ENCODE measurements around the gene QSOX1.
"Not testable (repeated sequence)": the region's sequence is repeated elsewhere in the genome, so short reads cannot be mapped to it uniquely, and the experiment has no call there.

Gene QSOX1

DNA sequence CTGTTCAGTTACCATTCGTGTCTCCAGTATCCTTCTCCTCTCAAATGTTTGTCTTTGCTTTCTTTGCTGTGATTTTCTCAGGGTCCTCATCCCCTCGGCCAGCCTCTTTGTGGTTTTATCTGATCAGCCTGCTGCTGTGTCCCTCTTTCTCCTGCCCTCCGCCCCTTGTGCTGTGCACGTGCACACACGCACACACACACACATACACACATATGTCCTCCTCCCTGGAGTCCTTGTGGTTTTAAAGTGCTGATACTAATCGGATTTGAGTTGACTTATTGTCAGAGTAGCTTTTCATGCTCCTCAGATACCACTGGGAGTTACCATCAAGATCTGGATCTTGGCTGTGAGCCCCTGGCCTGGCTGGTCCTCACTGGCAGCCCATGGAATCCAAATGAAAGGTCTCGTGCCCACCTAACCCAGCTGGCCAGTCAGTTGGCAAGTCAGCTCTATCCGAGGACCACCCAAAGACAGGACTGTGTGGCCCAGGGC lies 34.1 kb downstream of the QSOX1 start:
- DNase-seq (ENCODE audit: low spot score), result no peak

DNA sequence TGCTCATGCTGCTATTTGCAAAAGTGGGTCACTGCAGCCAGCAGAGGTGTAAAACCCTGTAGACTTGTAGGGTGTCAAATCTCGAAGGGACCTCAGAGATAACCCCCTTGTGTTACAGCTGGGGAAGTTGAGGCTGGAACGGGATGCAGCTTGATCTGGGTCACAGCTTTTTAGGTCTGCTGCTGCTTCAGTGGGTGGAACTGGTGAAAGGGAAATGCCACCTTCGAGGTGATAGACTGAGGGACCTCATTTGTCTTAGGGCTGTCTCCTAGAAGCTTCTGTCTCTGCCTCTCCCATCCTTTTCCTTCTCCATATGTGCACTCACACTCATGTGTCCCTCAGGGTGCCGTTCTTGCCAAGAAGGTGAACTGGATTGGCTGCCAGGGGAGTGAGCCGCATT lies 35.4 kb downstream of the QSOX1 start:
- no peak for DNase-seq (ENCODE audit: low spot score)

DNA sequence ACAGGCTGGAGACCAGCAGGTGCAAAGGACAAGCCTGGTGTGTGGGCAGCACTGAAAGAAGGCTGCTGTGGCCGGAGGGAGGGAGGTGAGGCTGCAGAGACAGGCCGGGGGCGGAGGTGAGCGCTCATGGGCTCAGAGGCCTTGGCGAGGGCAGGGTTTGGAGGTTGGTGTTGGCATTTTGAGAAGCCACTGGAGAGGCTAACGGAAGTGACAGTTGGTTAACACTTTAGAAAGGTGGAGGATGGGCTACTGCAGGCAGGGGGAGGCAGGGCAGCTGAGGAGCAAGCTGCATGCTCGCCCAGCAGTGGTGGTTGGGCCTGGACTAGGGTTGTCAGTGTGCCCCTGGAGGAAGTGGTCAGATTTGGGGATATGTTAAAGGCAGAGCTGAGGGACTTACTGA lies 37.5 kb downstream of the QSOX1 start:
- DNase-seq (ENCODE audit: low spot score), result no peak

DNA sequence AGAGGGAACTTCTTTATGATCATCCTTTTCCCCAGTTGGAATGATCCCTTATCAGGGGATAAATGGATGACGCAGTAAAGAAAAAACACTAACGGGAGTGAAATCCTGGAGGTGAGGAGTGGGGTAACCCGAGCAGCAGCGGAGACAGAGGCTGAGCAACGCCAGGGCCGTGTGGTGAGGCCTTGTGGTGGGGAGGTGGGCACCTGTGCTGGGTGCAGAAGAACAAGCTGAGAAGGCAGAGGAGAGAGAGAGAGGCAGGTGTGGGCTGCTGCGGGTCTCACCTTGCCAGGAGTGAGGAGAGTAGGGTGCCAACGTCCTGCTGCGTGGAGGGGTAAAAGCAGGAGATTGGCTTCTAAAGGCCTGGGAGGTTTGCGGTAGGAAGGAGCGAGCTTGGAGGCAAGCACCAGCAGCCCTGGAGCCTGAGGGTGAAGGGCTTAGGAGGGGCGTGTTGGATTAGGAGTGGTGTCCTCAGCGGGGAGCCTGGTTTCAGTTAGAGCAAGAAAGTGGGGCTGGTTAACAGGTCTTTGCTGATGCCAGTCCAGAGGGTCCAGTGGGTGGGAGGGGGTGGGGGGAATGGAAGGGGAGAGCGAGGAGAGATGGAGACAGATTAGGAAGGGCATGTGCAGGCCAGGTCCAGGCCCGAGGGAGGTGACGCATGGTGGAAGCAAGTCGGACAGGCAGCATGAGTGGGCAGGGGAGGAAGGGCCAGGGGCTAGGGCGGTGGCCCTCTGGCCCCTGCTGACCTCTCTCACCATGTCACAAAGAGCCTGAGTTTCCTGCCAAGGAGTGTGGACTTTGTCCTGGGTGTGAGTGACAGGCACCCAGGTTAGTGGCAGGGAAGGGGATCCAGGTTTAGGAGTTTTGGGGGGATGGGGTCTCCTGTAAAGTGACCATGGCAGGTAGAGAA lies 38.7 kb downstream of the QSOX1 start:
- DNase-seq (ENCODE audit: low spot score), result no peak

DNA sequence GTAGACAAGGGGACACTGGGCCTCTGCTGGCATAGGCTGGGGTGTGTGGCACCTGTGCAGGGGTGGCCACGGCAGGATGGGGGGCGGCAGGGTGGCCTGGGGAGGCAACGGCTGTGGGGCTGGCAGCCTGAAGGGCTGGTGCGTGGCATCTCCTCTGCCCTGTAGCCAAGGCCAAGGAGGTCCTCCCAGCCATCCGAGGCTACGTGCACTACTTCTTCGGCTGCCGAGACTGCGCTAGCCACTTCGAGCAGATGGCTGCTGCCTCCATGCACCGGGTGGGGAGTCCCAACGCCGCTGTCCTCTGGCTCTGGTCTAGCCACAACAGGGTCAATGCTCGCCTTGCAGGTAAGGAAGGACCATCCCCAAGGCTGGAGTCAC lies 39.4 kb downstream of the QSOX1 start:
- DNase-seq (ENCODE audit: low spot score), result no peak

DNA sequence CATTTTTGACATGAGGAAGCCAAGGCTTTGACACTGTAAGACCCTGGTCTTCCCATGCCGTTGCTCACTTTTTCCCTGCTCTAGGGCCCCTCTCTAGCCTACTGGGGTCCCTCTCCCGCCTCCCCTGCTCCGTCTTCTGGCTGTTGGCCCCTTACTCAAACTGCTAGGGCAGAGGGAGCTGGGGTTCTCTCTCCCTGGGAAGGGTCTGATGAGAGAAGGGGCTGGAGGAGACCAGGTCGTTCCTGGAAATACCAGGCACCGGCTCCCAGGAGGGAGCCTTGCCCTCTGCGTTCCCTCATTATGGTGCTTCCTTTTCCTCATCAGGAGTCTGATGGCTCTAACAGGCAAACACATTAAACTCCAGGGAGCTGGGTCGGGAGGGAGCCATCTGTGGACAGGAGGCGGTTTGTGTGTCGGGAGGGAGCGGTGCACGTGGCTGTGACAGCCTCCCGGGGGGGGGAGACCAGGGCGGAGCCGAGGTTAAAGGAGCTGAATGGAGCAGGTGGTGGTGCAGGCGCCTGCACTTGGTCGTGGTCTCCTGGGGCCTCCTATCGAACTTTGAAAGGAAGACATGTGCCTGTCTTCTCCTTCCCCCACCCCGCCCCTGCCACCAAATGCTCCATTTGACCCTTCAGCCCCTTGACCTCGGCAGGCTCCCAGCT lies 40.0 kb downstream of the QSOX1 start:
- no peak for DNase-seq (ENCODE audit: low spot score)

DNA sequence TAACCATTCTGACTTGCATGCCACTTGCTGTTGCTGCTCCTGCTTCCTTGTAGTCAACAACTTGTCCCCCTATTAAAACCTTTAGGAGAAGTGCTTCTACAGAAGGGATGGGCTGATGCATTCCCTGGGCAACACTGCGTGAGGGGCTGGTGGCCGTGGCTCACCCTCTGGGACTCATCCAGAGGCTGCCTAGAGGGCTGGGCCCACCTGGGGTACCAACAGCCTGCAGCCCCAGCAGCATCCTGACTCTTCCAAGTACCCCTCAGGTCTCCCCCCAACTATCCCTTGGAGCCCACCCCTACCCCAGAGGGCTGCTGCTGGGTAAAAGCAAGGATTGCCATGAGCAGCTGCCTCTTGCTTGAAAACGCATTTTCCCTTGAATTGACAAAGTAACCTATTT lies 40.7 kb downstream of the QSOX1 start:
- DNase-seq (ENCODE audit: low spot score), result no peak

DNA sequence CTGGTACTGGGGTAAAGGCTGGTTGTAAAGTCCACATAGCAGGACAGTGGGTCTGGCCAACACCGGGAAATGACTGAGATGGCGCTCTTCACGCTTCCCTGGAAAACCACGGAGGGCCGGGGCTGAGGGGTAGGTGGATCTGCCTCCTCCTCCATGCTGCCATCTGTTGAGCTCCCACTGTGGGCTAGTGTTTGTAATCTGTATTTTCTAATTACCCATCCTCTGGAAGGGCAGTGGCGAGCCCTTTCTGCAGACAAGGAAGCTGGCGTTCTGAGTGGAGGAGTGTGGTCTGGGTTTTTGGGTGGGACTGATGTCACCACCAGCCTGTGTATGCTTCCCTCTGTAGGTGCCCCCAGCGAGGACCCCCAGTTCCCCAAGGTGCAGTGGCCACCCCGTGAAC lies 41.2 kb downstream of the QSOX1 start:
- no peak for DNase-seq (ENCODE audit: low spot score)

DNA sequence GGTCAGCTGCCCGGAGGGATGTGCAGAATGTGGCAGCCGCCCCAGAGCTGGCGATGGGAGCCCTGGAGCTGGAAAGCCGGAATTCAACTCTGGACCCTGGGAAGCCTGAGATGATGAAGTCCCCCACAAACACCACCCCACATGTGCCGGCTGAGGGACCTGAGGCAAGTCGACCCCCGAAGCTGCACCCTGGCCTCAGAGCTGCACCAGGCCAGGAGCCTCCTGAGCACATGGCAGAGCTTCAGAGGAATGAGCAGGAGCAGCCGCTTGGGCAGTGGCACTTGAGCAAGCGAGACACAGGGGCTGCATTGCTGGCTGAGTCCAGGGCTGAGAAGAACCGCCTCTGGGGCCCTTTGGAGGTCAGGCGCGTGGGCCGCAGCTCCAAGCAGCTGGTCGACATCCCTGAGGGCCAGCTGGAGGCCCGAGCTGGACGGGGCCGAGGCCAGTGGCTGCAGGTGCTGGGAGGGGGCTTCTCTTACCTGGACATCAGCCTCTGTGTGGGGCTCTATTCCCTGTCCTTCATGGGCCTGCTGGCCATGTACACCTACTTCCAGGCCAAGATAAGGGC lies 41.9 kb downstream of the QSOX1 start:
- DNase-seq (ENCODE audit: low spot score), result no peak

DNA sequence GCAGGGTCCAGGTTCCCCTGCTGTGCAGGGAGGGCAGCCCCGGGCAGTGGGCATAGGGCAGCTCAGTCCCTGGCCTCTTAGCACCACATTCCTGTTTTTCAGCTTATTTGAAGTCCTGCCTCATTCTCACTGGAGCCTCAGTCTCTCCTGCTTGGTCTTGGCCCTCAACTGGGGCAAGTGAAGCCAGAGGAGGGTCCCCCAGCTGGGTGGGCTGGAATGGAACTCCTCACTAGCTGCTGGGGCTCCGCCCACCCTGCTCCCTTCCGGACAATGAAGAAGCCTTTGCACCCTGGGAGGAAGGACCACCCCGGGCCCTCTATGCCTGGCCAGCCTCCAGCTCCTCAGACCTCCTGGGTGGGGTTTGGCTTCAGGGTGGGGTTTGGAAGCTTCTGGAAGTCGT lies 42.6 kb downstream of the QSOX1 start:
- no peak for DNase-seq (ENCODE audit: low spot score)

DNA sequence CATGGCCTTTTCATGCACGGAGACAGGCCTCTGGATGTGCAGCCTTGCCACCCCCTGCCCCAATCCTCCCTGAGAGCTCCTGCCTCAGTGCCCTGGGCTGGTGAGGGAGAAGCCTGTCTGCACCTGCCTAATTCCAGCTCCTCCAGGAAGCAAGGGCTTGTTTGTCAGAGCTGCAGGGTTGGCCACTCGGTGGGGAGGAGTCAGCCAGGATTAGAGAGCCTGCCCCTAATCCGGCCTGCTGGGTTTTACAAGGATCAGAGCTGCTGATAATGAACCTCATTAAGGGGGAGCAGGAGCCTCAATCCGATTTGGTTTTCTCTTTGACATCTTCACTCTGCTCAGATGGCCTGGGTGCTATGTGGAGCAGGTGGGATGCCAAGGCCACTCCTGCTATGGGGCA lies 43.5 kb downstream of the QSOX1 start:
- no peak for DNase-seq (ENCODE audit: low spot score)

DNA sequence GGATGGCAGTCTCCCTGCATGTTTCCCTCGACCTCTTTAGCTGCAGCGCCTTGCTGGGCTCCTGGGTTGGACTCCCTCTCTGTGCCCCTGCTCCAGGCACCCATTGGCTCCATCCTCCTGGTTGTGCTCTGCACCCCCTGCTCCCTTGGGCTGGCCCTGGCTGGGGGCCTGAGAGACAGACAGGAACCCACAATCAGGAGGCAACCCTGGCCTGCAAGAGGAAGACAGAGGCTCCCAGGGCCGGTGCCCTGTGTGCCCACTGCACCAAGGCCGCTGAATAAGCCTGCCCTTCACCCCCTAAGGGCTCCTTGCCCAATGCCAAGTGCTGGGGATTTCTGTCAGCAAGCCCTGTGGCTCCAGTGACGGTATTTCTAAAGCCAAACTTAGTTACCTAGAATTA lies 43.9 kb downstream of the QSOX1 start:
- DNase-seq (ENCODE audit: low spot score), result no peak

DNA sequence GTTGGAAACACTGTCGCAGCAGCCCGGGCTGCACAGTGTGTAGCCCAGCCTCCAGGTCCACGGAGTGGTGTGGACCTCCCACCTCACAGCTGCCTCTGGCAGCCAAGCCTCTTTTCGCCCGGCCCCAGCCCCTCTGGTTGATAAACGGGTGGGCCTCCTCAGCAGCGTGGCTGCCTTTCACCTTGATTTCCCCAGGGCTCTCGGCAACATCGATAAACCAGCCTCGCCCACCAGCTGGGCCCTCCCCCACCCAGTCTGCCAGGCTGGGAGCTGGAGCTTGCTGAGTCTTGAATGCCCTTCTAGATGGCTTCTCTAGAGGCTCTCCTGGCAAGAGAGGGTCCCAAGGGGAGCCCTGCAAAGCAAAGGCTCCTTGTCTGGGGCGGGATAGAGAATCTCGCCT lies 44.3 kb downstream of the QSOX1 start:
- DNase-seq (ENCODE audit: low spot score), result no peak

DNA sequence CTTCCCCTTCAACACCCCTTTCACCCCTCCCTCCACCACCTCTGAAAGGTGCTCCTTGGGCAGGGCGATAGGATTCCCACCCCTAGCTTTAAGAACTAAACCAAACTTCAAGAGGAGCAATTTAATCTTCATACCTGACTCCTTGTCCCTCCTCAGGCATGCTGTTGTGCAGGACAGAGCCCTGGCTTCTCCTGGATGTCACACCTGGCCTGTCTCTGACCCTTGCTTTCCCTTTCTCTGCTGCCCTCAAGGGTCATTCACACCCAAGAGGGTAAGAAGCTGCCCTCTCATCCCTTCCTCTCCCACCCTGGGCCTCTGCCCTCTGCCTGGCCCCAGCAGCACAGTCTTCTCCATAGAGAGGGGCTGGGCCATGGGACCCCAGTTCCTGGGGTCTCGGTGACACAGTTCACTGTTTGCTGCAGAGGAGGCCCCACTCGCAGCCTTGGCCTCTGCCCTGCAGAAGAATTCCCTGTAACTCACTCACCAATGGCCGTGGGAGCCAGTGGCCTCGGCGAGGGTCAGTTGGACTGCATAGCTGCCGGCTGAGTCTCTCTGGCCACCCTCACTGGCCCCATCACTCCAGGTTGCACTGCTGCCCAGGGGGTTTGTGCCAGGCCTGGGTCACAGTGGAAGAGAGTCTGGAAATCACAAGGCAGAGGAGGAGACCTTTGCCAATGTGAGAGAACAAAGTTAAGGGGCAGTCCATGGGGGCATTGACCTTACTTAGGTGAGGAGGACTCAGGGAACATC lies 47.0 kb downstream of the QSOX1 start:
- no peak for DNase-seq (ENCODE audit: low spot score)

DNA sequence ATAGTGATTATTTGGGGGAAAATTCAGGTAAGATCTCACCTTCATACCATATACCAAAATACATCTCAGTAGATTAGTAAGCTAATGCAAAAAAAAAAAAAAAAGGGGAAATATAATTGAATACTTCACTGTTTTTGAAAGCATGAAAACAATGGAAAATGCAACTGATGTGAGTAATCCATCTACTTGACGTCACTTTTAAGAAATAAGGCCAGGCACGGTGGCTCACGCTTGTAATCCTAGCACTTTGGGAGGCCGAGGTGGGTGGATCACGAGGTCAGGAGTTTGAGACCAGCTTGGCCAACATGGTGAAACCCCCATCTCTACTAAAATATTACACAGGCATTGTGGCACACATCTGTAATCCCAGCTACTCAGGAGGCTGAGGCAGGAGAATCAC lies 47.9 kb downstream of the QSOX1 start:
- DNase-seq (ENCODE audit: low spot score), result not testable (repeated sequence)

DNA sequence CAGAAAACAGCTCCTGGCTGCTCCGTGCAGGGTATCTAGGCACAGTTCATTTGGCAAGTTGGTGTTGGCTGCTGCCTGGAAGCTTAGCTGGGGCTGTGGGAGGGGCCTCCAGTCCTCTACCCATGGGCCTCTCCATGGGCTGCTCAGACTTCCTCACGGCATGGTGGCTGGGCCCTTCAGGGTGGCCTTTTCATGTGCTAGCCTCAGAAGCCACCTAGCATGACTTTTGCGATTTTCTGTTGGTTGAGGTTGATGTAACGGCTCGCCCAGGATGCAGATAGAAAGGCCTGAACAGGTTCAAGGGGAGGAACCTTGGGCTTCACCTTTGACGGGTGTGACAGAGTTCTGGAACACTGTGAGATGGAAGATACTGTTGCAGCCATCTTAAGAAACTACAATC lies 49.6 kb downstream of the QSOX1 start:
- DNase-seq (ENCODE audit: low spot score), result no peak

DNA sequence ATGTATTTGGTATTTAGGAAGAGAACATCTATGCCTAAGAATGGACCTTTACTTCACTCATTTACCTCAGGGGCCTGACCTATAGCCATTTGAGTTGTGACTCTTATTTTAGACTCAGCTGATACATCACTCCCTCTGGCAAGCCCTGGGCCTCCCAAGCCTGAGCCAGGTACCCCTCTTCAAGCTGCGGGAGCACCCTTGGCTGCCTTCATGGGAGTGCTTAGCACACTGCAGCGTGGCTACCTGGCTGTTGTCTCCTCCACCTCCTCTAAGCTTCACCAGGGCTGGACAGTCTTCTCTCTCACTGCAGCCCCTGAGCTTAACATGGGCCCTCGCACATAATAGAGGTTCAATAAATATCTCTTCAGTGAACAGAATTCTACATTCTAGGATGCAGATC lies 51.9 kb downstream of the QSOX1 start:
- DNase-seq (ENCODE audit: low spot score), result no peak

DNA sequence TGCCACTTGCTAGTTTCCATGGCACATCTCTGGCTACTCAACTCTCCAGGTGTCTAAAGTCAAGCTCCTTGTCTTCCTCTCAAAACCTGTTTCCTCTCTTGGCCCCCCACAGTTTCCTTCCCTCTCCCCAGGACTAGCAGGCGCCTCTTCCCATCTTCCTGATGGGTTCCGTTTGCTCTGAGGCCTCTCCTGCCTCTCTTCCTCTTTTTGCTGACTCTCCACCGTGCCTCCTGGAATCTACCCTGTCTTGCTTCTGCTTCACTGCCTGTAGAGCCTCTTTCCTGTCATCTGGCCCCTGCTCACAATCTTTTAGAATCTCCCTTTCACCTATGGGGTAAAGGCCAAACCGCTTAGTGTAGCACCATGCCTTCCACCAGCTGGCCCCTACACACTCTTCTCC lies 53.6 kb downstream of the QSOX1 start:
- DNase-seq (ENCODE audit: low spot score), result no peak

DNA sequence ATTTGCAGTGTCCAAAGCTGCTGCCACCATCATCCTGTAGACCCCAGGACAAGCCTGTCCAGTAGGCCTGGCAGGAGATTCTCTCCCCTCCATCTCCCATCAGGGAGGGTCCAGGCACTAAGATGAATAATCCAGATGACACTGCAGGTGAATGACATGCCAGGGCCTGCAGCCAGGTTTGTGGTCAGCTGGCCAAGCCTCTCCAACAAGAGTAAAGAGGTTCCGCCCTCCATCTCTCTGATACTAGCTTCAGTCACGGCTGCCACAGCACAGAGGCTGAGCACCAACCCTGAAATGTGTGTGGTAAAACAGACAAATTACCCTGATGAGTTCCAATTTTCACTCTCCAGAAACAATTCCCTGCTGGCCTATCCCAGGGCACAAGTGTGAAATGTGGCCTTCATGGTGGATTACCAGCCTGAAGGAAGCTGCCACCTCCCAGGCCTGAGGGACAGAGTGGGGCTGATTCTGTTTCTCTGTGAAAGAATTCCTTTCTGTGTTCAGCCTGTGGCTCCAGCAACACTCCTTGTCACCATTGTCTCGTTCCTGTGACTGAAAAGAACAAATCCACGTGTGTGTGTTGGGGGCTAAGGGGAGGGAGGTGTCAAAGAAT lies 55.4 kb downstream of the QSOX1 start:
- no peak for DNase-seq (ENCODE audit: low spot score)

DNA sequence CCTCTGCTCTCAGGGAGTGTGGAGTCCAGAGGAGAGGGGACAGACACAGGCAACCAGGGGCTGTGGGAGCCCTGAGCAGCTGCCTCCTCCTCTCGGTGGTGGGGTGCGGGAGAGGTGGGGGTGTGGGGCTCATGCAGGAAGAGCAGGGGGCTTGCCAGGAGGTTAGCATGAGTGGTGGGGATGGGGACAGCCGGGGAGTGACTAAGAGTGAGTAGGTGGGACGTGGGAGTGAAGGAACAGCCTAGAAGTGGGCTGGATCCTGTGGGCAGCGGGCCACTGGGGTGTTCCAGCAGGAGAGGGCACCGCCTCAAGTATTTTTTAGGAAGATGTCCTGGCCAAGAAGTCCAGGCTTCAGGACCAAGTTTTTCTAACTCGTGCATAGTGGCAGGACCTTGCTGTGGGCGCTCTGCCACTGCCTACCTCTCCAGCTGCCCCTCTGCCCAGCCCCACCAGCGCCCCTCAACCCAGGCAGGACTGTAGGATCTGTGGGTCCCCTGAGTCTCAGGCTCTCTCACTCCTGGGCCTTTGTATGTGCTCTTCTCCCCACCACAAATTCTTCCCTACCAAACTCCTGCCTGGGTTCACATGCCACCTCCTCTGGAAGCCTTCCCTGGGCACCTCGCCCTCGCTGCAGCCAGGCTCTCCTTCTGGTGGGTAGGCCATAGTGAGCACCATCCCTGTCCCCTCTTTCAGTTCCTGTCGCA lies 56.6 kb downstream of the QSOX1 start:
- DNase-seq (ENCODE audit: low spot score), result no peak

DNA sequence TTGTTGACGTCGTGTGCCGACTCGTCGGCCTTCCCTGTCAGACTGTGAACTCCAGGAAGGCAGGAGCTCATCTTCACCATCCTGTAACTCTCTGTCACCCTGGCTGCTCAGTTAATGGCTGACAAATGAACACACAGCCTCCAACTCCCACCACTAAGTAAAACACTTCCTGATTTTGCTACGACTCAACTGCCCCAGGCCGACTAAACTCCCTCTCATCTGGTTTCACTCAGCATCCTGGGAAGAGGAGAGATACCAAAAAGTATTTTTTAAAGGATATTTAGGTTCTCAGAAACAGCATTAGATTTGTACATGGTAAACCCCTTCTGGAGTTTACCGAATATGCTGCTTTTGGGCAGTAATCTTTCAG lies 57.2 kb downstream of the QSOX1 start:
- no peak for DNase-seq (ENCODE audit: low spot score)
